HG03196 (cell line): ENCODE results near the gene NACC2.
"Not testable (repeated sequence)": the region's sequence is repeated elsewhere in the genome, so short reads cannot be mapped to it uniquely, and the experiment has no call there.

Experiments
- ATAC-seq: cut with Tn5 transposase; IDR thresholded peaks from one replicate; pipeline ENCODE4 v1.9.1; 2021; ENCODE audit not compliant: unreplicated experiment

Gene NACC2

DNA sequence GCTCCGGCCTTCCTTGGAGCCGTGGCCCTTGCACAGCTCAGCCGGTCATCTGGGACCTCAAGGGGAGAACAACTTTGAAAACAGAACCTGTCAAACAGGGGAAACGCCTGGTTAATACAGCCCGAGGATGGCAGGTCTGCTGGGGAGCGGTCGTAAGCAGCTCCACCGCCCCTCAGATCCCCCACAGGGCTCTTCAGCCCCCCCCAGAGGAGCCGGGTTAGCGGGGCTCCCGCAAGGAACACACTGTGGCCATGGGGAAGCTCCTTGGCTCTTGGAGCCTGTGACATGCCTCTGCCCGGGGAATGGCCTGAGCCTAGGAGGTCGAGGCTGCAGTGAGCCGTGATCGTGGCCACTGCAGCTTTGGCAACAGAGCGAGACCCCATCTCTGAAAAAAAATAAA is 16.8 kb upstream of the NACC2 start:
- ATAC-seq, result no peak

DNA sequence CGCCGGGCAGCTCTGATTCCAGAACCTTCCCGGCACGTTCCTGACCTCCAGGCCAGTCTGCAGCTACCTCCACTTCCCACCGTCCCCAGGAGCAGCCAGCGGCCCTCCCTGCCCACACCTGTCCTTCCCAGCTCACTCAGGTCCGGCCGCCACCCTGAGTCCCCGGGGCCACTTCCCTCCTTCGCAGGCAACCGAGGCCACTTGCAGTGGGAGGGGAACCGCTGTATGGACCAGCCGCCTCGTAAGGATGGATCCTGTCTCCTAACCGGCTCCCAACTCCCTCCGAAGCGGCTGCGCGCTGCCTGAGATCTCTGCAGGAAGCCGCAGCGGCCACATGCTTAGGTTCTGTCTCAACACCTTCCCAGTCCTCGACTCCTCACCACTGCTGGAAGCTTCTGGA is 16.1 kb upstream of the NACC2 start:
- no peak for ATAC-seq

DNA sequence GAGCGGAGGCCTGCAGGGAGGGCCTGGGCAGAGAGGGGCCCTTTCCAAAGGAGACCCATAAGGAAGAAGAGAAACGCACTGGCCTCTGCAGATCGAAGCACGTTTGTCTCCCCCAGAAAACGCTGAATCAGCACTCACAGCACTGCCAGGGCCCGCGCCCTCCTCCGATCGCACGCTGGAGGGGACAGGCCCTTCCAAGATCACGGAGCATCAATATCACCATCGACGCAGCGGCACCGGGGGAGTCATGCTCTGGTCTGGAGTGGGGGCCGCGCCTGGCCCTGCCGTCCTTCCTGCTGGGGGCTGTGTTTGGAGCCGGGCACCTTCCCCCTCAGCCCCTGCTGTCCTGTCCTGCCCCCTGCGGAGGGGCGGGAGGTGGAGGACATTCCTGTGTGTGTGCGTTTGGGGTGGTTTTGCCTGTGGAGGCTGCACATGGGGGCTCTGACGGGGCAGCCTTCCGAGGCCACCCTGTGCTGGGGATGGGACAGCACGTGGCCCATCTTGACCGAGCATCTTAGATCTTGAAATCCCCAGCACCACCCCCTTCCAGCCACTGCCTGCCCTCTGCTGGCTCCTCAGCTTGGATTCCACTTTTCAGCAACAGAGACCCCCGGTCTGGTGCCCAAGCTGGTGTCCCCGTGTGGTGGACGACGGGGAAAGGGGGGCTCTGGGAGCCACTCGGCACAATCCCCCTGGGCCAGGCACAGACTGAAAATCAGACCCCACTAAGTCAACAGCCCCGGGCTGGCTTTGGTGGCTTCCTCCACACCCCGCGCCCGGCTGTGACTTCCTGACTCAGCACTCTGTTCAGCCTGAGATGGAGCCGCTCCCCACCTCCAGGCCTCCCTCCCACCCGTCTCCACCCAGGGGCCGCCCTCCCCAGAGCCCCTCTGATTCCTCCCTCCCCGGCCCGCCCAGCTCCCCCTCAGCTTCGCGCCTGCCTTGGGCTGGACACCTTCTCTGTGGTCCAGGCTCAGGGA is 15.3 kb upstream of the NACC2 start:
- no peak for ATAC-seq

DNA sequence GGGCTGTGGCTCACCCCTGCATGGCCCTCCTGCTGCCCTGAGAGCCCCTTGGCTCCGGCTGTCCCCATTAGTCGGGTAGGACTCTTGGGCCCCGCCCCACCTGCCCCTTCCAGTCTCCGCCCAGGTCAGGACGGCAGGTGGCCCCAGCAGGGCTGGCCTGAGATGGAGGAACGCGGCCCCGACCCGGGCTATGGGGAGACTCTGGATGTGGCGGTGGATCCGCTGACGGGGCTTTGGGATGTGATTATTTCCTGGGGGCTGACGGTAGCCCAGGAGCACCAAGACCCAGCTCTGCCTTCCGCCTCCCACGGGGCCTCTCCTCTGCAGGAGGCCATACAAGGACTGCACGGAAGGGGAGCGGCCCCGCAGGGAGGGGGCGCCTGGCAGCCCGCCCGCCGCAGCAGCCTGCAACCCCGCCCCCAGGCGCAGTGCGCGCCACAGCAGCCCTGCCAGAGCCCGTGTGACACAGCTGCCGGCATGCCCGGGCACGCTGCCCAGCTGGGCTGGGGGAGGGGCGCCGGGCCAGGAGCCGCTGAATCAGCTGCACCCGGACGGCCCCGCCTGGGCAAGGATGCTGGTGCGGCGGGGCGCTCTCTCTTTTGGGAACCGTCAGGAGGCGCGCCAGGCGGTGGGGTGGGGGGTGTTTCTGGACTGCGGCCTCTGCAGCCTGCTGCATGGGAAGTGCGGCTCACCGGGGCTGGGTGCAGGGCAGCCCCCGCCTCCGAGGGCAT is 14.4 kb upstream of the NACC2 start:
- ATAC-seq, result peak; percentile 67

DNA sequence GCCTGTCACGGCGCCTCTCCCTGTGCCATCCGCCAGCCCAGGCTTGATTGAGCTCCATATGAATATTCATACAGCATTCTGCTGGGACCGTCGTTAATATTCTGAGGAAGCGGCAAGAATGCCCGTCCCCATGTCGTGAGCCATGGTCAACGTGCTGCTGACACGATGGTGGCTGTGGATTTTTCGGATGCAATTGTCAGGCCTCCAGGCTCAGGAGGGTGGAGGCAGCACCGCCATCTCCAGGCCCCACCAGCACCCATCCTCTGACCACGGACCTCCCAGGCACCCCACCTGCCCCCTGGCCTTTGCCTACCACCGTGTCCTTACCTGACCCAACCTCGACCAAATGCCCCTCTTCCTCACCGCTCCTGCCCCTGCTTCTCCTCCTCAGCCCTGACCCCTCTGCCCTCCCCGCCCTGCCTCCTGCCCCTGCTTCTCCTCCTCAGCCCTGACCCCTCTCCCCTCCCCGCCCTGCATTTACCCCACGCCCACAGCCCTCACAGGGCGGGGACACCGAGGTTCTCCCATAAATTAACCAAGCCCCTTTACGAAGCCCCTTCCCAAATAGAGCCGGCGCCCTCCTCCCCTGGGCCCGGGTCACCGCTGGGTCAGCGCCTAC is 13.7 kb upstream of the NACC2 start:
- no peak for ATAC-seq

DNA sequence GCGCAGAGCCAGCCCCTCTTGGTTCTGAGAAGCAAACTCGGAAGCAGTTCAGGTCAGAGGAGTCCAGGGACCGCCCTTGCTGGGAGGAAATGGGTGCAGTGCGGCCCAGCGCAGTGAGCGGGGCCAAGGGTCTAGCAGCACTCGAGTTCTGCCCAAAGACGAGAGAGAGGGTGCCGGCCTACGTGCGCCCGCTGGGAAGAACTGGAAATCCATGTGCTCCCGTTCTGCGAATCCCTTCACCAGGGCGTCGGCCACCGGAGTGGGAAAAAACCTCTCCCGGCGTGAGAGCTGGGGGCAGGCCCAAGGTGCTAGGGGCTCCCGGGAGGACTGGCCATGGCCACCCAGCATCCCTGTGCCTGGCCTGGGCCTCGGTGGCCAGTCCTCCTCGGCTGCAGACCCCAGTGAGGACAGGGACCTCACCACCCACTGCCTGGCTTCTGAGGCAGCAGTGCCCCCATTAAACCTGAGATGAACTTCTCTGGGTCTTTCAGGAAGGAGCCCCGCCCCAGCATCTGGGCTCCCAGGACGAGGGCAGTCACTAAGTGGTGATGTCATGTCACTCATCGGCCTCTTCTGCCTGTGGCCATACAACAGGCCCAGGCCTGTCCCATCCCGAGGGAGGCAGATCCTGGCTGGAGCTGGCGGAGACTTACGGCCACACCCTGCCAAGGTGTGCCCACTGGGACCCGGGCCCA is 13.0 kb upstream of the NACC2 start:
- ATAC-seq, result no peak

DNA sequence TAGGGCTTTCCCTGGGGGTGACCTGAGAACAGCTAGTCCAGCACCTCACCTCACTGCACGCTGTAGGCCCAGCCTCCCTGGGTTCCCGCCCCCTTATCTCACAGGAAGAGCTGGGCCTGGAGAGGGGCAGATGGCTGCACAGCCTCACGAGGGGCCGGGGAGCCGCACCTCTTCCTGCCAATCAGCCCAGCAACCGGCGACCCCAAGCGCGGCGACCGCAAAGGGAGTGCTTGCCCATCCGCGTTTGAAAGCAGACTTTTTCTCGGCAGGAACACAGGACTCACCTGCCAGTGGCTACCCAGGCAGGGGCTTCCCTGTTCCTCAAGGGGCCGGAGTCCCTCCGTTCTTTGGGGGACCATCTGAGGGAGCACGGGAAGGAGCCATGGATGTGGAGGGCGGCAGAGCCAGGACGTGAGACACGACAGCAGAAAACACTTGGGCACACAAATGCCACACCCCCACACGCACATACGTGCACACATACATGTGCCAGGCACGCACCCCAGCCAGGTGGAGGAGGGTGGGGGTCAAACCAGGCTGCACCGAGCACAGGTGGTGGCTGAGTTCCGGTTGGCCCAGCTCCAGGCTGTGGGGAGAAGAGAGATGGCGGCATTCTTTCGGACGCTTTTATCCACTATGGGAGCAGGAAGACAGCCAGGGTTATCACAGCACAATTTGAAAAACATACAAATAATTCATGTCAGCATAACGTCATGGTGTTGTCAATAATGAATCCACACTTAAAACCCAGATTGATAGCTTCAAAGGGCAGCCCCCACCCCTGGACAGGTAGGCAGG is 12.3 kb upstream of the NACC2 start:
- no peak for ATAC-seq

DNA sequence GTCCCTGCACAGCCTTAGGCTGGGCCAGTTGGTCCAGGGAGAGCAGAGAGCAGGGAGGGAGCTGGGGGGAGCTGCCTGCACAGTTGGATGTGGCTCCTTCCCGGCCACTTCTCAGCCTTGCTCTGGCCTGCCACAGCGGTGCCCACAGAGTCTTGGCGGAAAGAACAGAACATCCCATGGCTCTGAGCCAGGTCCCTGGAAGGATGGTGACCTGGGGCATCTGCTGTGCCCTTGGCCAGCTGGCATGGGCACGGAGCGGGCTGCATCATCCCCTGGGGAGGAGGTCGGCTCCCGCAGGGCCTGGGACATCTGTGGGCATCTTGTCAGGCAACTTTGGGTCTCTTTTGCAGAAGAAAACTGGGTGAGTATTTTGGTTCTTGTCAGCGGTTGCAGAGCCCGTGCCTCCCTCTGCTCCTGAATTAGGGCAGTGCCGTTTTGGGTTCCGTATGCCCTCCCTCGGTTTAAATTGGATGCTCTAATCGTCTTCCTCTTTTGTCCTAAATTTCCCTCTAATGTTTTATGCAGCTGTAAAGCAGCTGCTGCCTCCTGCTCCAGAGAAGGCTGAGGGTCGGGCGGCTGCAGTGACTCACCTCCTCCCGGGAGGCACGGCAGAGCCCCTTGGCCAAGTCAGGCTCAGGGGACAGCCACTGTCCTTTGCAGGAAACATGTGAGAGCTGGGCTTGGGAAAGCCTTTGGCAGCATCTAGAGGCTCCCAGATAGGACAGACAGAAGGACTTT is 10.5 kb upstream of the NACC2 start:
- no peak for ATAC-seq

DNA sequence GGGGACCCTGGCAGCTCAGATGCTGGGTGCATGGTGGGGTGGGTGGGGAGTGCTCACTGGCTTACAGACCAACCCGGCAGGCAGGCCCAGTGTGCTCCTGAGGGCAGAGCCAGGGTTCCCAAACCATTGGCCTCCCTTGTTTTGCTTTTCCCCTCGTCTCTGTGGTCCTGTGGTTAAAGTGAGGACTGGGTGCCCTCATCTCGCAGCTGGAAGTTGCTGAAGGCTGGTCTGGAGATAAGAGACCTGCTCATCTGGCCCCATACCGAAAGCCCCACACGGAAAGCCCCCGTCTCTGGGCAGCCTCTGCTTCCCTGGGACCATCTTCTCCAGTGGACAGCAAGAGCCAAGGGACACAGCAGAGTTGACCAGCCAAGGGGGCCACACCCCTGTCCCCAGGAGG is 9.8 kb upstream of the NACC2 start:
- ATAC-seq, result no peak

DNA sequence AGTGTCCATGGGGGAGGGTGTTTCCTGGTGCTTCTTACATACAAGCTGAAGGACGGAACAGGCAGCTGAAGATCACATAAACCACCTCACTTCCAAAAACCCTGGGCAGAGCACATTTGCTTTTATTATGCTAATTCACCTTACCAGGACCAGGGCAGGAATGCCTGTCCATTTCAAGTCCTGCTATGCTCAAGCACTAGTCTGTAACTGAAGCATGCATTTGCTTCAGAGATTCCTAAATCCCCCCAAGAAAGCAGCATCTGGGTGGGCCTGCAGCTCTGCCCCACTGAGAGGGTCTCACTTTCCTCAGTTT is 9.4 kb upstream of the NACC2 start:
- no peak for ATAC-seq

DNA sequence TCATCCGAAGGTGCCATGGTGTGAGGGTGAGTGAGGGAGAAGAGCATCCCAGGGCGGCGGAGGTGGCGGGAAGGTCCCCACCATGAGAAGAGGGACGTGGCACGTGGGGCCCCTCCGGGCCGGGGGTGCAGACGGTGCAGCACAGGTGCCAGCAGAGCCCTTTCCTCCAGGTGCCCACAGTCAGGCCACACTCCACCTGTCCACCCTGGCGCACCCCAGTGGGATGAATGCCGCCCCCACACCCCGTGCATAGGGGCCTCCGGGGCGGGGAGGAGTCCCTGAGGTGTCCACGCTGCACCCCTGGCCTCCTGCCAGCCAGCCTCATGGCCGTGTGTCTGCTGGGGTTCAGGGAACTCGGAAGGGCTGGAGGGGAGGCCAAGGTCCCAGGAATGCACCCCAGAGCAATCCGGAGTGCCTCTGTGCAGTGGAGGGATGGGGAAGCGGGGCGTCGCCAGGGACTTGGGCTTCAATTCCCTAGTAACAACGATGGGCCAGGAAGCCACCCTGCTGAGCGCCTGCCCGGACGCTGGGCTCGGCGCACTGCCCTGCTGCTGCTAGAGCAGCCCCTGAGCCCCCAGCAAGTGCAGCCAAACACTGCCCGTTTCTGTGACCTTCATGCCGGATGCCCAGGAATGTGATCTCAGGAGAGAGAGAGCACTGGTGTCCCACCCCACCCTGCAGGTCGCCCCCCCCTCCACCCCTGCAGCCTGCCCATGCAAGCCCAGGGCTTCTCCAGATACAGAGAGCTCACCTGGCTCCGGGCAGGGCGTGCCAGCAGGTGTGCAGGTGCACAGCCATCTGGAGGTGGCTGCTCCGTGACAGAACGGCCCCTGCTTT is 8.8 kb upstream of the NACC2 start:
- no peak for ATAC-seq

DNA sequence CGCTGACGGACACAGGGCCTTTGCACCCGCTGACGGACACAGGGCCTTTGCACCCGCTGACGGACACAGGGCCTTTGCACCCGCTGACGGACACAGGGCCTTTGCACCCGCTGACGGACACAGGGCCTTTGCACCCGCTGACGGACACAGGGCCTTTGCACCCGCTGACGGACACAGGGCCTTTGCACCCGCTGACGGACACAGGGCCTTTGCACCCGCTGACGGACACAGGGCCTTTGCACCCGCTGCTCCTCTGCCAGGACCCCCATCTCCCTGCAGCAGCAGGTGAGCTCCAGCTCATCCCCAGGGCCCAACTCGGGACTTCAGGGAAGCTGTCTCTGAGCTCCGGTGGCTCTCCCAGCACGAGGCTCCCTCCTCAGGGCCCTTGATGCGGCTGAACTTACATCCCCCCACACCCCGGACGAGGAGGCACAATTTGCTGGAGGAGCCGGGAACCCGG is 6.6 kb upstream of the NACC2 start:
- not testable (repeated sequence) for ATAC-seq

DNA sequence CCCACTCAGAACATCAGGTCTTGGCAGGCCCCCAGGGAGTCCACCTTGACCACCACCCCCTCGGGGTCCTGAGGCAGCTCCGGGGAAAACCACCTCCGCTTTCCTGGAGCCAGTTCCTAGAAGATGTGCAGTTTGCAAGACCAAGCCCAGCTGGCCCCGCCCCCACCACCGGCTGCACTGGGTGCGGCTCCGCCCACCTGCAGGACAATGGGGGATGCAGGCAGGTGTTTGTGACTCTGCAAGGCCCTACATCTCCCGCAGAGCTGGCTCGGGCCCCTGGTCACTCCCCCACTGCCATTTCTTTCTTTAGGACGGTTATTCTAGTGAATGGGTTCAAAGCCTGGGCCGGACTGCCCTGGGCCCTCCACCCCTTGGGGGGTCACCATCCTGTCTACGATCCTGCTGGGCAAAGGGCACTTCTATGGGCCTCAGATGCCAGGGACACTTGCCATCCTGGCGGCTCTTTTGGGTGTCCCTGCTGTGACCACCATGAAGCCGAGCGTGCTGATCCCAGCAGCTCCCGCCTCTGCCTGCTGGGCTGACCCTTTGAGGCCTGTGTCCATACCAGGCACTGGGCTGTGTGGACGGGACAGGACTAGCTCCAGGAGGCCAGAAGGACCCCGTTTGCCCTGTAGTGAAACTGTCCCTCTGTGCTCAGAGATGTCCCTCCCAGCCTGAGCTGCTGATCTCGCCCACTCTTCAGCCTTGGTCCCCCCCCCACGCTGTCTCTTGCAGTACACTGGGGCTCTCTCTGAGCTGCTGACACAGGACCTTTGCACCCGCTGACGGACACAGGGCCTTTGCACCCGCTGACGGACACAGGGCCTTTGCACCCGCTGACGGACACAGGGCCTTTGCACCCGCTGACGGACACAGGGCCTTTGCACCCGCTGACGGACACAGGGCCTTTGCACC is 5.9 kb upstream of the NACC2 start:
- no peak for ATAC-seq

DNA sequence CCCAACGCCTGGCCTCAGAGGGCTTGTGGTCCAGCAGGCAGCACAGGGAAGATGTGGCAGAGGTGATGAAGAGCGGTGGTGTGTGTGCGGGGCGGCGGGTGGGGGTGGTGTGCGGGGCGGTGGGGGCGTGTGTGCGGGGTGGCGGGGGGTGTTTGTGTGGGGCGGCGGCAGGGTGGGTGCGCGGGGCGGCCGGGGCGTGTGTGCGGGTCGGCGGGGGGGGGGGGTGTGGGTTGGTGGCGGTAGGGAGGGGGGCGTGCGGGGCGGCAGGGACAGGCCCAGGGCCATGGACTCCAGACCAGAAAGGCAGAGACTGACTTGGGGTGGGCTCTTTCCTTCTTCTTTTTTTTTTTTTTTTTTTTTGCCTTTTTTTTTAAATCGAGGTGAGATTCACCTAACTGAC is 4.5 kb upstream of the NACC2 start:
- no peak for ATAC-seq

DNA sequence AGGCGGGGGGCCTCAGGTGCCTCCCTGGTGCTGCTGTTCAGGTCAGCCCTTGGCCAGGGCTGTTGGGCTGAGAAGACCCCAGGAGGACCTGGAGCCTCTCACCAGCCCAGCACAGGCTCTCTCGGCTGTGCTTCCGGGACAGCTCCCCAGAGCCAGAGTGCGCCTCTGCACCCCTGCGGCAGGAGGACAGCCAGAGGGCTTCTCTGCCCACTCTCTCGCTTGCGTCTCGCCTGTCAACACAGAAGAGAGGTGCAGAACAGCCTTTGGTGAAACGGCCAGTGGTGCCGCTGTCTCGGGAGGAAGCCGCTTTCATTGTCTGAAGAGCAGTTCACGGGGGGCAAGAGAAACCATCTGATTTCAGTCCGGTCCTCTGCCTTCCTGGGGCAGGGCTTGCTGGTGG is 3.8 kb upstream of the NACC2 start:
- ATAC-seq, result no peak

DNA sequence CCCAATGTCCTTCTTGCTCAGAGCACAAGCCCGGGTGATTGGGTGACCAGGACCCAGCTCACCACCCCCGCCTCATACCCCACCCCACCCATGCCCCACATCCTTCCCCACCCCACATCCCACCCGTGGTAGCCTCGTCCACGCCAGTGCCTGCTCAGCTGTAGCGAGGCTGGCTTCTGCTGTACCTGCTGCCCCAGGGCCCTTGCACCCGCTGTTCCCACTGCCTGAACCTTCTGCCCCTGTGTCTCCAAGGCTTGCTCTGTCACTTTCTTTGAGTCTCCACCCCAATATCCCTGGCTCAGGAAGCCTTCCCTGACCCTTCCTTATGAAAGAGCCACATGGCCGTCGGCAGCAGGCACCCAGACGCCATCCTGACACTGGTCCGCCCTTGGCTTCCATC is 3.1 kb upstream of the NACC2 start:
- no peak for ATAC-seq

DNA sequence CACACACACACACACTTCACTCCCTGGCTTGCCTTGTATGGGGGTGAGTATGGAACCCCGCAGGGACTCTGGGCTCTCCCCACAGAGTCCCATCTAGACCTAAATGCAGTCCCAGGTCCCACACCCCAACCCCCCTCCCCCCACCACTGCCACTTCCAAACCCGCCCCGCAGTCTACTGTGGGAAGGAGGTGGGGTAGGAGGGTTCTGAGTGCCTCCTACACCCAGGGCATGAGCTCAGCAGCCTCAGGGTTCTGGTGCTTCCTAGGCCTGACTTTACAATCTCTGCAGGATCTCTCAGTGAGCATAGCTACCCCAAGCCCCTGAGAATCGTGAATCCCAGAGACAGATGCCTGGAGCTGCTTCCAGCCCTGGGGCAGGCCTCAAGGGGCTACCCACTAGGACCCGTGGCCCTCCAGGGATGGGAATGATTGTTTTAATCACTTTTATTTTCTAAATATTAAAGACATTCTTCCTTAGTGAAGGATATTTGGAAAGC is 1.5 kb upstream of the NACC2 start:
- no peak for ATAC-seq
